Measurements from ENCODE around the gene NLRC3.

GRCh38 chr16:3554351-3554928 is 22.8 kb downstream of the NLRC3 start:
- TF ChIP-seq CSDC2 (CRISPR knock-in tag; IDR thresholded peaks at IDR 0.05) (no peak), POU6F1 (CRISPR knock-in tag; IDR thresholded peaks at IDR 0.05; ENCODE audit: borderline replicate concordance, low read depth) (no peak), ARNTL (CRISPR knock-in tag; IDR thresholded peaks at IDR 0.05; ENCODE audit: borderline replicate concordance, low read depth) (no peak), TCF4 (CRISPR knock-in tag; IDR thresholded peaks at IDR 0.05; ENCODE audit: borderline replicate concordance) (no peak), PATZ1 (CRISPR knock-in tag; IDR thresholded peaks at IDR 0.05; ENCODE audit: borderline replicate concordance) (no peak), ESRRG (CRISPR knock-in tag; IDR thresholded peaks at IDR 0.05) (no peak), BACH2 (CRISPR knock-in tag; IDR thresholded peaks at IDR 0.05; ENCODE audit: borderline replicate concordance) (no peak), ISL1 (CRISPR knock-in tag; IDR thresholded peaks at IDR 0.05) (no peak), PPARA (CRISPR knock-in tag; IDR thresholded peaks at IDR 0.05; ENCODE audit: borderline replicate concordance) (no peak)
